ENCODE measurements around the gene HIGD2A.
A peak's percentile ranks its signal among the peaks of the same experiment; 100 is the strongest.

HIGD2A gene

DNA sequence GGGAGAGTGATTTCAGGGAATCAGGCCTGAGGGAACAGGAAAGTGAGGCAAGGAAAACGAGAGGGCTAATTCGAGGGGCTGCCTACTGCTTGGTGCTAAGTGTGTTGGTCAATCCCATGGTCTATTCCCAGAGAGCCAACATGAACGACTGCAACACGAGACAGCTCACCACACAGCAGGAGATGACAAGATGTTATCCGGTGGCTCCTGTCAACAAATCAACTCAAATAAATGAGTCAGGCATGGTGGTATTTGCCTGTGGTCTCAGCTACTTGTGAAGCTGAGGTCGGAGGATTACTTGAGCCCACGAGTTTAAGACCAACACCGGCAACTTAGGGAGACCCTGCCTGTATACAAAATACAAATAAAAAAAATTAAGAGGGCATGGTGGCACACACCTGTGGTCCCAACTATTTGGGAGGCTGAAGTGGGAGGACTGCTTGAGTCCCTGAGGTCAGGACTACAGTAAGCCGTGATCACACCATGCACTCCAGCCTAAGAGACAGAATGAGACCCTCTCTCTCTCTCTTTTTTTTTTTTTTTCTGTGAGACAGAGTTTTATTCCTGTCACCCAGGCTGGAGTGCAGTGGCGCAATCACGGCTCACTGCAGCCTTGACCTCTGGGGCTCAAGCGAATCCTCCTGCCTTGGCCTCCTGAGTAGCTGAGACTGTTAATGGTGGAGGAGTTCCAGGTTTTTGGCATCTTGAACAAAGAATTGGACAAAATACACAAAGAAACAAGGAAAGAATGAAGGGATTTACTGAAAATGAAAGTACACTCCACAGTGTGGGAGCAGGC lies 50.6 kb downstream of the HIGD2A start:
- peak; percentile 63 for DNase-seq

More for the DNA sequence above, 50.6 kb downstream of the HIGD2A start:
- in situ Hi-C loops (cut with MboI; ENCODE audit: low pct_unique_long_range_greater_than_20kb, low sequenced_read_pairs) = no loop called here
